Lung microvascular endothelial cell (primary cell): ENCODE data around the gene GGA1. TPM values are rescaled to one million over a fixed set of nuclear protein-coding genes. Genes with fewer than 3 reads are reported as not detected.
A peak's percentile ranks its signal among the peaks of the same experiment; 100 is the strongest.

ENCODE experiments used
- DNase-seq, 2 donors: peaks; one replicate each; pipeline versions ENCODE4 v3.0.0 to v3.0.0-alpha.2; 2010; ENCODE audit warnings: low read depth in 2 of 2
- total RNA-seq: library from RNA; depleted of rRNA; stranded (reverse); fragments of >200 nt; gene quantifications from 2 replicates; pipeline ENCODE4 v1.2.1, GENCODE V29; 2014

Gene GGA1, protein sequence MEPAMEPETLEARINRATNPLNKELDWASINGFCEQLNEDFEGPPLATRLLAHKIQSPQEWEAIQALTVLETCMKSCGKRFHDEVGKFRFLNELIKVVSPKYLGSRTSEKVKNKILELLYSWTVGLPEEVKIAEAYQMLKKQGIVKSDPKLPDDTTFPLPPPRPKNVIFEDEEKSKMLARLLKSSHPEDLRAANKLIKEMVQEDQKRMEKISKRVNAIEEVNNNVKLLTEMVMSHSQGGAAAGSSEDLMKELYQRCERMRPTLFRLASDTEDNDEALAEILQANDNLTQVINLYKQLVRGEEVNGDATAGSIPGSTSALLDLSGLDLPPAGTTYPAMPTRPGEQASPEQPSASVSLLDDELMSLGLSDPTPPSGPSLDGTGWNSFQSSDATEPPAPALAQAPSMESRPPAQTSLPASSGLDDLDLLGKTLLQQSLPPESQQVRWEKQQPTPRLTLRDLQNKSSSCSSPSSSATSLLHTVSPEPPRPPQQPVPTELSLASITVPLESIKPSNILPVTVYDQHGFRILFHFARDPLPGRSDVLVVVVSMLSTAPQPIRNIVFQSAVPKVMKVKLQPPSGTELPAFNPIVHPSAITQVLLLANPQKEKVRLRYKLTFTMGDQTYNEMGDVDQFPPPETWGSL
- total RNA-seq, result 29.2 and 85.3 TPM in 2 replicates

DNA sequence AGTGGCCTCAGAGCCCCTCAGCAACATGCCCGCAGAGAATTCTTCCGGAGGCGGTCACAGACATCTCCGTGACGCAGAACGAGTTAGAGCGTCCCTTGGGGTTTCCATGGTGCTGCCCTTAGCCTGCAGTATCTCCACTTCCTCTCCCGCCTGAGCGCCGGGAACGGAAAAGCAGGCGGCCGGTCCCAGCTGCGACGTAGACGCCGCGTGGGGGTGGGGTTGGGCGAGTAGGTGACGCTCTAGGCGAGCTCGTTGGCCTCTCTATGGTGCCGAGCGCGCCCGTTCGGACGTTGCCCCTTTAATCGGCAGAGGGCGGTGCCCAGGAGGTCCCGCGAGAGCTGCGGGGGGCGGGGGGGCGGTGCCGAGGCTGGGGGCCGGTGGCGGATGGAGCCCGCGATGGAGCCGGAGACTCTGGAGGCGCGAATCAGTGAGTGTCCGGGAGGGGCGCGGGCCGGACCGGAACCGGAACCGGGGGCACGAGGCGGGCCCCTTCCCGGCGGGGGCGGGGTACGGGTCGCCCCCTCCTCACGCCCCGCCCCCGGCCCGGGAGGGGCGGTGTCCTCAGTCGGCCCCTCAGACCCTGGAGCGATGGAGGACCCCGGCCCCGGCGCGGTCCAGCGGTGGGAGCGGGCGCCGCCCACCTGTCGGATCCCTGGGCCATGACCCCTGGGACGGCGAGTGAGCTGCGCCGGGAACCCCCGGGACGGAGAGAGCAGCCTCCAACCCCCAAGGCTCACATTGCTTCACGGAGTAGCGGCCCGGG, at the start of gene GGA1:
GGA1 (plus strand) TSS at position 358 of the 763 bp plus-strand sequence; CDS start at position 385, 27 bp downstream.
- DNase-seq, result peak; percentile 99

DNA sequence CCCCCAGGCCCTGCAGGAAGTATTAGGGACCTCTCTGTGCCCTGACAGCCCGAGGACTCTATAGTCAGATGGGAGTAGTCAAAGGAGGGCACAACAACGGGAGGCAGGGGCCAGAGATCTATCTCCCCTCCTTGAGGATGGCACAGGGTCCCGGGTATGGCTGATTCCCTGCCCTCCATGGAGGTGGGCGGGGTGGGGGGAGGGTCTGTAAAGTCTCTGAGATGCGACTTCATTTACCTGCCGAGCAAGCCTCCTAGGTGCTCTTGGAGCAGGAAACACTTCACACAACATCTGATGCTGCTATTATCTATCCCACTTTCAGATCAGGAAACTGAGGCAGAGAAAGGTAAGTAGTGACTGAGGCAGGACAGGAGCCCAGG, 49.1 kb upstream of the GGA1 start:
- no peak for DNase-seq

DNA sequence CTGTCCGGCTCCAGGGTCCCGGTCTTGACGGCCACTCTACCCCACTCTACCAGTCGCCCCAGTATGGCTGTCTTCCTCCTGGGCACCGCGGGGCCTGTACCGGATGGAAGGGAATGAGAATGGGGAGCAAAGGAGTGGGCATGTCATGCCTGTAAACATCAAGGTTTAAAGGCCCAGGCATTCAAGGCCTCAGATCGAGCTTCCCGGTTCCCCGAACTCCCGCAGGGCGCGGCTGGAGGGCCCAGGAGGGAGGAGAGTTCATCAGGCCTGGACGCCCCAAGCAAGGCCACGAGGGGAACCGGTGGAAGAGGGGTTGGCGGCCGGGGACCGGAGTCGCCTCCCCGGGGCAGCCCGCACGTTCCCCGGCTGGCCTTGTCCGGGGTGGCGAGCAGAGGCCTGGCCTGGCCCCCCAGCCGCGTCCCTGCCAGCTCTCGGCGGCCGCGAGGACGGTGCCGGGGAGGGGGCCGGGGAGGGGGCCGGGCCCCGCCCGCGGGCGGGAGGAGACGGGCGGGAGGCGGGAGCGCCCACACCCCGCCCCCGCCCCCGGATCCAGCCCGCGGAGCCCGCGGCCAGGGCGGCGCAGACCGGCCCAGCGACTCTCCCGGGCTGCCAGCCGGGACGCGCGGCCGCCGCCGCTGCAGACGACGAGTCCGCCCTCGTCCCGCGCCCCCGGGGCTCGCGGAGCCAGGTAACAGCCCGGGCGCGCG, 48.6 kb upstream of the GGA1 start, which contains the start of gene CDC42EP1:
CDC42EP1 (plus strand) TSS at position 580 of the 707 bp plus-strand sequence. CDS start 5,870 bp downstream, outside the sequence.
- DNase-seq, result peak; percentile 41 to 57

DNA sequence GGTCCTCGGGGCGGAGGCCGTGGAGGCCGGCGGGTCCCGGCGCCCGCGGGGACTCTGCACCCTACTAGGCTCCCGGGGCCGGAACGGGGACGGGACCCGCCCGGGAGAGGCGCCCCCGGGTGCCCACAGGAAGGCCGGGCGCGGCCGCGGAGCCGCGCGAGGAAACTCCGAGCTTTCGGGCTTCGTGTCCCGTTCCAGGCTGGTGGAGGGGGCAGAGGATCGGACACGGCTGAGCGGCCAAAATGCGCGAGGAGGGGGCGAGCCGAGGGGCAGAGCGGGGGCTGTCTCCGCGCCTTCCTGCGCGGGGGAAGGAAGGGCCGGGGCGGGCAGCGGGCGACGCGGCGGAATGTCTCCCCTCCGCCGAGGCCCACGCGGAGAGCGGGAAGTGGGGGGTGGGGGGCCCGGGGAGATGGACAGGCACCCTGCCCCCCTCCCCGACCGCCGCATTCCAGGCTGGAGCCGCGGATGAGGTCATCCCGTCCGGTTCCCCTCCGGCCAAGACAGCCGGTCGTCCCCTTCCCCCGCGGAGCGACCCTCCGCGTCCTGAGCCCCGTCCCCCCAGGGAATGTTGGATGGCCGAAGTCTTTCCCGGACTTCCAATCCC, 47.9 kb upstream of the GGA1 start:
- peak; percentile 62 to 72 for DNase-seq

DNA sequence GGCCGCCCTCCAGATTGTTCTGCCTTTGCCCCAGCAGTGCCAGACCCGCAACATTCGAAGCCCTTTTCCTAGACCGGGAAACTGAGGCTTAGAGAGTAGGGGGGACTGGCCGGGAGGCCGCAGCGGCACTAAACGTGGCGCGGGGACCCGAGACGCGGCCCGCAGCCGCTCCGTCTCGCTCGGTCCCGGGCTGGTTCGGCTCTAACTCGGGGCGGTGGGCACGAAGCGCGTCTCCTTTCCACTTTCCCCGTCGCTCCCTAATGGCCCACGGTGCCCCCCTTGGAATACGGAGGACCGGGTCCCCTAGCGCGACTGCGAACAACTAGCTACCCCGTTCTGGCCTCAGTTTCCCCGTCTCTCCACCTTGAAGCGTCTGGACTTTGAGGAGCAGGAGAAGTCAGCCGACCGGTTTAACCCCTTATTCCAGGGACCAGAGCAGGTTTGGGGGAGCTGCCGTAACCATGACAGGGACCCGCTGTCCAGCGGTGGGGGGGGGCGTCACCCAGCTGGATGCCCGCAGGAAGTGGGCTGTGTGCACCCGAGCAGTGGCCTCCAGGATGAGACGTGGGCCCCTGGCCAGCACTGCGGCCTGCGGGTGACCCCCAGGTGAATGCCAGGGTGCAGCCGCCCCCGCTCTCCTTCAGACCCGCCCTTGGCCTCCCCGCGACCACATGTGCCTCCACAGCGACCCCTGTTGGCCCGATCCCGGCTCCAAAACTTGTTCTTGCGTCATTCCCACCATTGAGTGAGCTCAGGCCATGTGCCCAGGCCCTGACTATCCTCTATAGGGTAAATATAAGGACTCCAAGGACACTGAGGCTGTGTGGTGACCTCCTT, 47.2 kb upstream of the GGA1 start:
- DNase-seq, result peak; percentile 88 to 90

DNA sequence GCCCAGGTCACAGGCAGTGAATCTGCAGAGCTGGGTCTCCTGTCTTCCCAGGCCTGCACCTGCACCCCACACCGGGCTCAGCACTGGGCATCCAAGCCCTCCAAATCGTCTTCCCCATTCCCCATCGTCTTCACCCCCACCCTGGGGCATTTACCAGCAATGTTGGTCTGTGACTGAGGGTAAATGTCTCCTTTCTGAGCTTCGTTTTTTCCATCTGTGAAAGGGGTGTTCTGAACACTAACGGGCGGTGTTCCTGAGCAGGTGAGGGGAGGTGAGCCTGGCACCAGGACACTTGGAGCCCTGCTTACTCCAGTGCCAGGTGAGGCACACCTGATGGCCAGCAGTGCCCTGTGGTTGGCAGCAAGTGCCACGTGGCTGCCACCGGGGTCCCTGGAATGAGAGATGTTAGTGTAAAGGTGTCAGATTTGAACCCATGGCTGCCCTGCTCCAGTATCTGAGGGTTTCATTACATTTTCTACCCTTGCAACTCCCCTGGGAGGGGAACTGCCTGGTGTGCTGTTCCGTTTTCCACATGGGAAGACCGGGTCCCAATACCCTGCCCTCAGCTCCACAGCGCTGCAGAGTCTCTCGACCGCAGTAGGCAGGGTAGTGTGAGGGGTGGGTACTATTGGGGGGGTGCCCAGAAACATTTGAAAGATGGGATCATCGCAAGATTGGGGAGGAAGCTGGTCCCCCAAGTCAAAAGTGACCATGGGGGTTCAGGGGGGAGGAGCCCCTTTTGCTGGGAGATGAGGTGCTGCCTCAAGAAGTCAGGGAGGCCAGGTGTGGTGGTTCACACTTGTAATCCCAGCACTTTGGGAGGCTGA, 46.4 kb upstream of the GGA1 start:
- no peak for DNase-seq

DNA sequence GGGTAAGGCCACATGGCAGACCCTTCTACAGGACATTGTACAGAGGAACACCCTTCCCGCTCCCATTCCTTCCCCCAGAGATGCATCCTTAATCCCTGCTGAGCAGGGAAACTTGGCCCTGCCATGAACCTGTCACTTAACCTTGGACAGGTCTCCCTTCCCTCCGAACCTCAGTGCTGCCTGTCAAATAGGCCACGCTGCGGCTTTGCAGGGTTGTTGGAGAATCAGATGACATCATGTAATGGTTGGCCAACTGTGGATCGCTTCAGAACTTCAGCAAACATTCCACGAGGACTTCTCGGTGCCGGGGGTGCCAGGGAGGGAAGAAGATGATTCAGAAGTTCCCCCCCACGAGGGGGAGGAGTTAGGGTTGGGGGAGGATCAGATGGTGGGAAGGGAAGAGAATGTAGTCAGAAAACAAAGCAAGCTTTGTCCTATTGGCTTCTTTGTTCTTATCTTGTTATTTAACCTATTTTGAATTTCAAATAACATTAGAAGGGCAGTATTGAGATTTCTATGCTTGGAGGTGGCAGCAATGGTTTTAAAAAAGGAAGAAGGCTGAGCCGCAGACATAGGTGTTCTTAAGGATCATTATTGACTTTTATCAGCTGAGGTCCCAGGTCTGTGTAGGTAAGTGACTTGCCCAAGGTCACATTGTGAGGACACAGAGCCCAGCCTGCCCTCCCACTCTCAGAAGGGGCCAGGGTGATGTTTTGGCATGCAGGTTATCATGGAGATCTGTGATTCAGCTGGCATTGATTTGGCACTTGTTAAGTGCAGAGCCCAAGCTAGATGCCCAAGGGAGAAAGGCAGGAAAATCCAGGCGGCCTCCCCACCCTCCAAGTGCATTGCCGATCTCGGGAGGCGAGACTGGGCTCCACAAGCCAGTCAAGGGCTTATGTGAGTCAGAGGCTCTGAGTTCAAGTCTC, 45.2 kb upstream of the GGA1 start:
- peak; percentile 79 to 91 for DNase-seq

DNA sequence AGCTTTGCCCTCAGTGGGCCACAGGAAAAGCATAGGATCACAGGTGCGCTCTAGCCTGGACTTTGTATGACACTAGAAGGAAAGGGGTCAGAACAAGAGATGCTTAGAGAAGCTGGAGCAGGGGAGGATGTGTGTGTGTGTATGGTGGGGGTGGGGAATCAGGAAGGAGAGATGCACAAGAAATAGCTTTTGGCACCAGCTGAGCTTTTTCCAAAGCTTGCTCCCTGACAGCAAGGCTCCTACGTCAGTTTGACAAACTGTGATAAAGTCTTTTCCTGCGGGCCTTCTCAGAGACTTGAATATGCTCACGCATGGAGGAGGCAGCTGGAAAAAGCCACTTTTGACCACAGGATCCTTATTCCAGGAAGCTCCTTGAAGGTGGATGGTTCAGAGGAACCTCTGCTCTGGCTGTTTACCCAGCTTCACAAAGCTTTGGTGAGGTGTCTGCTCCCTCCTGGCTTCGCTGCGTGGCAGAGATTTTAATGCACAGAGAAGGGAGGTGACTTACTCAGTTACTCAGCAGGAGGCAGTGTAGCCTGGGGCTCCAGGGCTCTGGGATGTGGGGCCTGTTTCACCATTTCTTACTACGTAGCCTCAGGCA, 44.4 kb upstream of the GGA1 start:
- peak in 1 of 2 donors; percentile 80 for DNase-seq

DNA sequence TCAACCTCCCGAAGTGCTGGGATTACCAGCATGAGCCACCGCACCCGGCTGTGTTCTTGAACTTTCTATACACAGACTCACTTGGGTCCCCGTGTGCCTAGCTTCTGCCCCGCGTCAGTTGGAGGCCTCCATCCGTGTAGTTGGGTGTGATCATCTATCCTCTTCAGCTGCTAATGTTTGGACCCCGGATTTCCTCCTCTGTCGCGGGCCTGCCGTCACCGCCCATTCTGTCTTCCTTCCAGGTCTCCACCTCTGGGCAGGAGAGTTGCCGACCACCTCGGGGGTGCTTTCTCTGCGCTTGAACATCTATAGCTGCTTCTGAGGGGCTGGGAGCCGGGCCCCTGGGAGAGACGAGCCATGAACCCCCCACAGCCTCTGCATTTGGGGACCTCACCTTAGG, 42.8 kb upstream of the GGA1 start:
- no peak for DNase-seq

DNA sequence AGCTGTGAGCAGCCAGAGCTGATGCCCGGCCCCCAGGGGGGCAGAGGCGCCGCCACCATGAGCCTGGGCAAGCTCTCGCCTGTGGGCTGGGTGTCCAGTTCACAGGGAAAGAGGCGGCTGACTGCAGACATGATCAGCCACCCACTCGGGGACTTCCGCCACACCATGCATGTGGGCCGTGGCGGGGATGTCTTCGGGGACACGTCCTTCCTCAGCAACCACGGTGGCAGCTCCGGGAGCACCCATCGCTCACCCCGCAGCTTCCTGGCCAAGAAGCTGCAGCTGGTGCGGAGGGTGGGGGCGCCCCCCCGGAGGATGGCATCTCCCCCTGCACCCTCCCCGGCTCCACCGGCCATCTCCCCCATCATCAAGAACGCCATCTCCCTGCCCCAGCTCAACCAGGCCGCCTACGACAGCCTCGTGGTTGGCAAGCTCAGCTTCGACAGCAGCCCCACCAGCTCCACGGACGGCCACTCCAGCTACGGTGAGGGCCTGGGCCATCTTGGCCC, 42.3 kb upstream of the GGA1 start:
- DNase-seq, result no peak

DNA sequence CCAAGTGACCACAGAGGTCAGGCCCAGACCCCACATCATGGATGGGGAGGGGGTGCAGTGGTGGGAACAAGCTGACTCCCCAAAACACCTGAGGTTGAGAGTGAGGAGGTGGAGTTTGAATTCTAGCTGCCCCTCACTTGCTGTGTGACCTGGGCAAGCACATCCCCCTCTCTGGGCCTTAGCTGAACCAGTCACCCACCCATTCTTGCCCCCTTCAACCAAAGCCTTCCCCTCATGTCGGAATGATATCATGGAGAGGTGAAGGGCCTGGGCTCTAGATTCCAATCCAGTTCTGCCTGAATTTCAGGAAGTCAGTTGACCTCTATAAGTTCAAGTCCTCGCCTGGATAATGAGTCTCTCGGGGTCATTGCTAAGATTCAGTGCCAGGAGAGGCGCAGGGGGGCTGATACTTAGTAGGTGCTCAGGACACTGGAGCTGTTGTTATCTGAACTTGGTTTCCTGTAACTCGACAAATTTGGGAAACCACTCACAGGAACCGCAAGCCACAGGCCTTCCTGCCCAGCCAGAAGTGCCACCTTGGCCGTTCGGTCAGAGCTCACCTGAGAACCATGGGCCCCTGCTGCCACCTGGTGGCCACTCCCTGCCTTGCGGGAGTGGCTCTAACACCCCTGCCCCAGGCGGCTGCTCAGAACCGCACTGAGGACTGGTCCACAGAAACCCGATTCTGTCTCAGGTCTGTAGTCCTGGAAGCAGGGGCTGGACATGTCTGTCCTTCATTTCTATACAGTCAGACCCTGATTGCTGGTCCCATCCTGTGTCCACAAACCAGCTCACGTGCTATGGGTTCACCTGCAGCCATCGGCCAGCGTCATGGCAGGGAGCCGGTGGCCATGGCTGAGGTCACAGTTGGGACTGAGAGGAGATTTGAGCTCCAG, 41.5 kb upstream of the GGA1 start:
- peak; percentile 75 to 82 for DNase-seq

DNA sequence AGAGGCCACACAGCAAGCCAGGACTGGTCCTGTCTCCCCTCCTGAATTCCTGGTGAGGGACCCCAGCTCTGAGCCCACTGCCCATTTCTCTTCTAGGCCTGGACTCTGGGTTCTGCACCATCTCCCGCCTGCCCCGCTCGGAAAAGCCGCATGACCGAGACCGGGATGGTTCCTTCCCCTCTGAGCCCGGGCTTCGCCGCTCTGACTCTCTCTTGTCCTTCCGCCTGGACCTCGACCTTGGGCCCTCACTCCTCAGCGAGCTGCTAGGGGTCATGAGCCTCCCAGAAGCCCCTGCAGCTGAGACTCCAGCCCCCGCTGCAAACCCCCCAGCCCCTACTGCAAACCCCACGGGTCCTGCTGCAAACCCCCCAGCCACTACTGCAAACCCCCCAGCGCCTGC, 40.6 kb upstream of the GGA1 start:
- DNase-seq, result no peak

DNA sequence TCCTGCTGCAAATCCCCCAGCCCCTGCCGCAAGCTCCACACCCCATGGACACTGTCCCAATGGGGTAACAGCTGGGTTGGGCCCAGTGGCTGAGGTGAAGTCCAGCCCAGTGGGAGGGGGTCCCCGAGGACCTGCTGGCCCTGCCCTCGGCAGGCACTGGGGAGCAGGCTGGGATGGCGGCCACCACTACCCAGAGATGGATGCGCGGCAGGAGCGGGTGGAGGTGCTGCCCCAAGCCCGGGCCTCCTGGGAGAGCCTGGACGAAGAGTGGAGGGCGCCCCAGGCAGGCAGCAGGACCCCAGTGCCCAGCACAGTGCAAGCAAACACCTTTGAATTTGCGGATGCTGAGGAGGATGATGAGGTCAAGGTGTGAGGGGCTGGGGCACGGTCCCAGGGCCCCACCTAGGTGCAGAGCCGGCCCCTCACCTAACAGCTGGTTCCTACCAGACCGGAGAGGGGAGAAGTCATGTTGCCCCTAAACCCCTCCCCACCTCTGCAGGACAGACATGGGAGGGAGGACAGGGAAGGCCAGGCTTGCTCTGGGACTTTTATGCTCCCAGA, 40.1 kb upstream of the GGA1 start:
- no peak for DNase-seq

DNA sequence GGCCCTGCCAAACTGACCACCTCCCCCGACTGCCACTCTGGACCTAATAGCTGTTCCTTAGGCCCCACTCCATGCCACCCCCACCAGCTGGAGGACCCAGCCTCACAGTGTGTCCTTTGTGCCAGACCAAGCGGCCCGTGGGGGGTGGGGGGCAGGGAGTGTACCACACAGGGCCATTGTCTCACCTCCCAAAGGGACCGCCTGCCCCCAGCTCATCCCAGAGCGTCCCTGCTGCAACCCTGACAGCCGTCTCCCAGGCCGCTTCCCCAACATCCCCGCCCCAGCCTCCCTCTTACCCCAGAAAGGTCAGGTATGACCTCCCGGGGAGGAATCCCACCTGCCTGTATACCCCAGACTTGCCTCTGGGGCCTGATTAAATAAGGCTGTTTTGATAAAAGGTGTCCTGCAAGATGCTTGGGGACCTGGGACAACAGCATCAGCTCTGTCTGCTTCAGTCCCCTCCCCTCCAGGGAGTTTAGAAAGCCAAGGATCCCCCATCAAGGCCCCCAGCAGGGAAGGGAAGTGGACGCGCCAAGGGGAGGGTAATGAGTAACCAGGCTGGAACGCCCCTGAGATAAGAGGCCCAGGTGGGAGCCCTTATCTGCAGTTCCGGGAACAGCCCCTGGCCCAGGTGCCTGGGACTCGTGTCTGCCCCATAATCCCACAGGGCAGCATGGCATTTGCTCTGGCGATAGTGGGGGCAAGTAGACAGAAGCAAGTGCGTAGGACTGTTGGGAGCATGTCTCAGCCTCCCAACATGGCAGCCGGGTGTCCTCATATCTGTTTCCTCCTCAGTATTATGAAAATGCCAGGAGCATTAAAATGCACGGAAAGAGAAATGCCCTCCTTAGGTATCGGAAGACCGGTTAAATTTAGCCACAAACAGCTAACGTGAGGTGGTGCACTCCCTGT, 39.4 kb upstream of the GGA1 start:
- no peak for DNase-seq
